Gastrocnemius medialis (tissue), 4 donors: Measurements from ENCODE around the gene CBR1.

ENCODE experiments used
- CTCF ChIP-seq, 5 experiments: fragments of 450-650 bp in 3 of 5; fragments of 200-600 bp in 2 of 5; sonication (generic) in 2 of 5; IDR thresholded peaks in 4 of 5; conservative IDR thresholded peaks in 1 of 5; 1 replicate in 4 of 5; 2 replicates in 1 of 5; pipeline ENCODE4 v1.5.1; 2016 to 2019; ENCODE audit warnings: antibody characterized with exemption in 5 of 5, mild to moderate bottlenecking in 3 of 5, moderate library complexity in 3 of 5
- POLR2A ChIP-seq, 2 donors: fragments of 450-650 bp; IDR thresholded peaks; one replicate each; pipeline ENCODE4 v1.6.1; 2017; ENCODE audit warnings: antibody characterized with exemption in 2 of 2, mild to moderate bottlenecking in 2 of 2, moderate library complexity in 2 of 2

DNA sequence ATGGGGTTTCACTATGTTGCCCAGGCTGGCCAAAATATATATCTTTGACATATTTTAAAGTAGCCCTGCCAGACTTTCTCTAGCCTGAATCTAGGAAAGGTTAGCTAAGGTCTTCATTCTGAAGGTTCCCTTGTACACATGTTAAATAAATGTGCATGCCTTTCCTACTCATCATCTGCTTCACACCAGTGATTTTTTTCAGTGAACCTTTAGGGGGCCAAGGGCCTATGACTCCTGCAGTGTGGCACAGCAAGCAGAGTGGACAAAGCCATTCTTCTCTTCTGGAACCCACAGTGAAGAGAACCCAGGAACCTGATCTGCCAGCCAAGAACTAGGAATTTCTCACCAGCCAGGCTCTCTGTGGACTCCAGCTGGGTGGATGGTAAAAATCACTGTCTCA is 22.9 kb downstream of the CBR1 start:
- TF ChIP-seq CTCF (IDR thresholded peaks at IDR 0.05 in 4 of 5, conservative IDR thresholded peaks at IDR 0.05 in 1 of 5) (no peak), POLR2A (IDR thresholded peaks at IDR 0.05) (no peak)
